Suppressor macrophage treated with lipopolysaccharide for 4 hours (primary cell): ENCODE results near the gene ADGRV1.
A peak's percentile ranks its signal among the peaks of the same experiment; 100 is the strongest.

Source experiments
- DNase-seq: peaks from one replicate; pipeline ENCODE4 v3.0.0-alpha.2; 2020

Gene ADGRV1

GRCh38 chr5:91121347-91121993, 562.9 kb downstream of the ADGRV1 start:
- DNase-seq = no peak

GRCh38 chr5:91122651-91123050, 564.1 kb downstream of the ADGRV1 start:
- DNase-seq = no peak

- no peak for DNase-seq
Measured at GRCh38 chr5:91123291-91123690, 564.7 kb downstream of the ADGRV1 start.

- DNase-seq = peak; percentile 22
Measured at GRCh38 chr5:91123901-91124300, 565.3 kb downstream of the ADGRV1 start.

GRCh38 chr5:91125916-91126315, 567.3 kb downstream of the ADGRV1 start:
- no peak for DNase-seq

- DNase-seq = no peak
Measured at GRCh38 chr5:91126448-91126847, 567.9 kb downstream of the ADGRV1 start.

GRCh38 chr5:91126888-91127287, 568.3 kb downstream of the ADGRV1 start:
- DNase-seq = no peak

GRCh38 chr5:91127456-91128081, 569.0 kb downstream of the ADGRV1 start:
- no peak for DNase-seq

GRCh38 chr5:91128604-91129003, 570.0 kb downstream of the ADGRV1 start:
- DNase-seq = no peak

- DNase-seq = no peak
Measured at GRCh38 chr5:91129748-91130147, 571.2 kb downstream of the ADGRV1 start.

- no peak for DNase-seq
Measured at GRCh38 chr5:91130759-91131158, 572.2 kb downstream of the ADGRV1 start.

- peak; percentile 81 for DNase-seq
Measured at GRCh38 chr5:91132550-91132949, 574.0 kb downstream of the ADGRV1 start.

- DNase-seq = no peak
Measured at GRCh38 chr5:91133183-91133582, 574.6 kb downstream of the ADGRV1 start.

- DNase-seq = no peak
Measured at GRCh38 chr5:91135475-91136248, 577.1 kb downstream of the ADGRV1 start.

- no peak for DNase-seq
Measured at GRCh38 chr5:91136271-91136670, 577.7 kb downstream of the ADGRV1 start.

GRCh38 chr5:91137647-91138046, 579.0 kb downstream of the ADGRV1 start:
- no peak for DNase-seq

GRCh38 chr5:91139572-91140200, 581.1 kb downstream of the ADGRV1 start:
- peak; percentile 23 for DNase-seq

- DNase-seq = no peak
Measured at GRCh38 chr5:91140657-91141056, 582.1 kb downstream of the ADGRV1 start.

- DNase-seq = no peak
Measured at GRCh38 chr5:91141642-91142041, 583.0 kb downstream of the ADGRV1 start.

GRCh38 chr5:91142386-91142785, 583.8 kb downstream of the ADGRV1 start:
- no peak for DNase-seq

- DNase-seq = no peak
Measured at GRCh38 chr5:91142819-91143218, 584.2 kb downstream of the ADGRV1 start.

GRCh38 chr5:91143840-91144239, 585.2 kb downstream of the ADGRV1 start:
- DNase-seq = no peak

GRCh38 chr5:91144491-91145332, 586.1 kb downstream of the ADGRV1 start:
- no peak for DNase-seq
